KG1 (cell line): Measurements from ENCODE around the gene SMIM8.

ENCODE experiments used
- DNase-seq: peaks from one replicate; lab custom pipeline; 2025; lab: John Stamatoyannopoulos, UW

The SMIM8 gene

DNA sequence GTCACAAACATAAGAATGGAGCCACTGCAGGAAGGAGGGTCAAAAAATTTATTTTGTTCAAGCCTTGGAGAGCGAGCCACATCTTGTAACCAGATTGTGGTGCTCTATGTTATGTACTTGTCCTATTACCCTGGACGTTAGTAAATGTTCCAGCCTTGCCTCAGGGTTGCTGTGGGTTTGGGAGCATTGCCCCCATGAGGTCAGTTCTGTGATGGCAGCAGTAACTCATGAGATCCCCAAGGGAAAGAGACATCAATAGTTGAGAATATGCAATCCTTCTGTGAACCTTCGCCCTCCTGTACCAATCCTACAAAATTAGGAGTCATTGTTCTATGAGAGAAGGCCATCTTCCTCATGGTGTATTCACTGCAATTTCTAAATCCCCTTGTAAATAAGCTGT, 68.9 kb downstream of the SMIM8 start:
- DNase-seq, result peak; percentile 3
